NCI-H2196 (cell line): ENCODE data around the gene LRIT2.

Source experiments
- DNase-seq: peaks from one replicate; lab custom pipeline; 2025; ENCODE audit not compliant: unreplicated experiment; lab: John Stamatoyannopoulos, UW

The LRIT2 gene

GRCh38 chr10:84243759-84244158 lies 18.4 kb upstream of the LRIT2 start:
- no peak for DNase-seq

- no peak for DNase-seq
These were observed 15.9 kb upstream of the LRIT2 start, which contains the start of gene LRIT1 for GRCh38 chr10:84241185-84241790. Gene LRIT1 (minus strand): TSS chr10:84241546. CDS start chr10:84241439, 107 bp downstream.

- no peak for DNase-seq
These were observed 13.6 kb upstream of the LRIT2 start for GRCh38 chr10:84238909-84239308.

GRCh38 chr10:84237199-84238051 lies 12.1 kb upstream of the LRIT2 start:
- DNase-seq: no peak

GRCh38 chr10:84236807-84237198 lies 11.5 kb upstream of the LRIT2 start:
- no peak for DNase-seq

GRCh38 chr10:84235096-84235495 lies 9.8 kb upstream of the LRIT2 start:
- DNase-seq: no peak

GRCh38 chr10:84234479-84234878 lies 9.1 kb upstream of the LRIT2 start:
- DNase-seq: no peak

- no peak for DNase-seq
These were observed 8.6 kb upstream of the LRIT2 start for GRCh38 chr10:84233940-84234339.

- DNase-seq: no peak
These were observed 7.0 kb upstream of the LRIT2 start for GRCh38 chr10:84232376-84232775.

GRCh38 chr10:84230359-84230758 lies 5.0 kb upstream of the LRIT2 start:
- DNase-seq: no peak

- no peak for DNase-seq
These were observed 2.5 kb upstream of the LRIT2 start for GRCh38 chr10:84227810-84228209.

- no peak for DNase-seq
These were observed 1.3 kb upstream of the LRIT2 start for GRCh38 chr10:84226616-84227015.

GRCh38 chr10:84224411-84225028 lies 824 bp downstream of the LRIT2 start:
- no peak for DNase-seq

GRCh38 chr10:84221916-84222315 lies 3.4 kb downstream of the LRIT2 start:
- no peak for DNase-seq

- DNase-seq: no peak
These were observed 7.6 kb downstream of the LRIT2 start for GRCh38 chr10:84217746-84218145.

GRCh38 chr10:84216834-84217233 lies 8.5 kb downstream of the LRIT2 start:
- no peak for DNase-seq

- no peak for DNase-seq
These were observed 10.6 kb downstream of the LRIT2 start for GRCh38 chr10:84214612-84215235.

- no peak for DNase-seq
These were observed 11.2 kb downstream of the LRIT2 start for GRCh38 chr10:84214046-84214572.

- no peak for DNase-seq
These were observed 12.3 kb downstream of the LRIT2 start for GRCh38 chr10:84213076-84213475.

- no peak for DNase-seq
These were observed 13.3 kb downstream of the LRIT2 start for GRCh38 chr10:84212014-84212413.

- DNase-seq: no peak
These were observed 13.8 kb downstream of the LRIT2 start for GRCh38 chr10:84211566-84211965.
